ENCODE results near the gene SMIM1.

Gene SMIM1

DNA sequence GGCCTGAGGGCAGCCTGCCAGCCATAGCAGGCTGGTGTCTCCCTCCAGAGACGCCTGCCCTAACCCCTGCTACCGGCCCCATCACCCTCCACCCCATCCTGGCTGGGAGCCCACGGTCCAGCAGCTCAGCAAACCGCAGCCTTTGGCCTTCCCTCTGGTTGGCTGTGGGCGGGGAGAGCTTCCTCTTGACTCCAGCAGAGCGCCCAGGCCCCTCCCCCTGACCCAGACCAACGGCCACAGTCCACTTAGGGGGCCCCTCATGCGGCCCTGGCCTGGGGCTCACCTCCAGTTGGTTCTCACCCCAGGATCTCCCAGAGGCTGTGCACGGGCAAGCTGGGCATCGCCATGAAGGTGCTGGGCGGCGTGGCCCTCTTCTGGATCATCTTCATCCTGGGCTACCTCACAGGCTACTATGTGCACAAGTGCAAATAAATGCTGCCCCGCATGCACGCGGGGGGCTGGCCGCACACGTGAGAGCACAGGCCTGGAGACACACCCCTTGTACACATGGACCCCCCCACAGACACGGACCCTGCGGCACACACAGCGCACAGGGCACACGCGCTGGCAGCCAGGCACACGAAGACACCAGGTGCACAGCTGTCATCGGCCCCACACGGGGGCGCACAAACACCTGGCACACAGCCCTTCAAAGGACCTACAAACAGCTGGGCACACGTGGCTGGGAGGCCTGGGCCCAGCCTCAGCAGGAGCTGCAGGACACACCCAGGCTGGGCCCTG is 3.1 kb downstream of the SMIM1 start:
- DNase-seq (ENCODE audit: extremely low read depth in 1 of 2, low read depth in 1 of 2), result peak in 1 of 2 donors; percentile 25

DNA sequence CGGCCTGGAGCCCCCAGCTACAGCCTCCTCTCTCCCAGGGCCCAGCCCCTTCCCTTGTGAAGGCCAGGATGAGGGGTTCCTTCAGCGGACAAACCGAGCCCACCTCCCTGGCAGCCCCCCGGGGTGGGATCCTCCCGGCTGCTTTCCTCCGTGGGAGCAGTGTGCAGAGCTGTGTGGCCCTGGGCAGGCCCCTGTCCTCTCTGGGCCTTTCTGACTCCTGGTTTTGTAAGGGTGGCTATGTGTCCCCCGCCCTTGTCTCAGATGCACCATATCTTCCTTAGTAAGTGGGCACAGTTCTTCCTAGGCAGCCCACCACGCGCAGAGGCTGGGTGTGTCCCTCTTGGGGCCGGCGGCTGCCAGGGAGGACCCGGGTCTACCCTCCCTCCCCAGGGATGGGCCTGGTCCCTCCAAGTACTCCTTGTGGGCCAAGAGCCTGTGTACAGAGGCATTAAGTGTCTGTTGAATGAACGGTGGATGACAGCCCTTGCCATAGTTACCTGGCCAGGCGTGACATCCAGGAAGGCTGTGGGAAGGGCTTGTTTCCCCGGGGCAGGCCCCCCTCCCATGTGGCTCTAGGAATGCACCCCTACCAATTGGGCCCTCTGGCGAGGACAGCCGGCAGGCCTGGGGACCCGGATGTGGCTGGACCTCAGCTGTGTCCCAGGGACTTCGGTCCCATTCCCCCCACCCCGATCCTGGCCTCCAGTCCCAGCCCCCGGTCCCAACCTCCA is 3.8 kb downstream of the SMIM1 start:
- DNase-seq (ENCODE audit: extremely low read depth in 1 of 2, low read depth in 1 of 2), result no peak

DNA sequence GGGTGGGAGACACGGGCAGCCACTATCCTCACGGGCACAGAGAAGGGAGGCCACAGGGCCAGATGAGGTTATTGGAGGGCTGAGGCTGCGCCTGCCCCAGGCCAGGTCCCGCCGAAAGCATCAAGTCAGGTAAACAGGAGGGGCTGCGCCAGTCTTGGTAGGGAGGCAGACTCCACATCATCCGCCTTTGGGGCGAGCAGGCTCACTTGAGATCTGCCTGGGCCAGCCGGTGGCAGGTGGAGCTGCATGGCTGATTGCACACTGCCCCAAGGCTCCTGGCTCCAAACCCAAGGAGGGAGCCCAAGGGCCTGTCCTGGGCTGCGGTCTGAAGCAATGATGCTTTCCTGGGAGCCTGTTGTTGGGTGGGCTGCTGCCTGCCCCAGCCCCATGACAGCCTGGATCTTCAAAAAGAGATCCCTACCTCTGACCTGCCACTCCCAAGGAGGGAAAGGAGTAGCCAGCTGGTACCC is 4.6 kb downstream of the SMIM1 start:
- no peak for DNase-seq (ENCODE audit: extremely low read depth in 1 of 2, low read depth in 1 of 2)

DNA sequence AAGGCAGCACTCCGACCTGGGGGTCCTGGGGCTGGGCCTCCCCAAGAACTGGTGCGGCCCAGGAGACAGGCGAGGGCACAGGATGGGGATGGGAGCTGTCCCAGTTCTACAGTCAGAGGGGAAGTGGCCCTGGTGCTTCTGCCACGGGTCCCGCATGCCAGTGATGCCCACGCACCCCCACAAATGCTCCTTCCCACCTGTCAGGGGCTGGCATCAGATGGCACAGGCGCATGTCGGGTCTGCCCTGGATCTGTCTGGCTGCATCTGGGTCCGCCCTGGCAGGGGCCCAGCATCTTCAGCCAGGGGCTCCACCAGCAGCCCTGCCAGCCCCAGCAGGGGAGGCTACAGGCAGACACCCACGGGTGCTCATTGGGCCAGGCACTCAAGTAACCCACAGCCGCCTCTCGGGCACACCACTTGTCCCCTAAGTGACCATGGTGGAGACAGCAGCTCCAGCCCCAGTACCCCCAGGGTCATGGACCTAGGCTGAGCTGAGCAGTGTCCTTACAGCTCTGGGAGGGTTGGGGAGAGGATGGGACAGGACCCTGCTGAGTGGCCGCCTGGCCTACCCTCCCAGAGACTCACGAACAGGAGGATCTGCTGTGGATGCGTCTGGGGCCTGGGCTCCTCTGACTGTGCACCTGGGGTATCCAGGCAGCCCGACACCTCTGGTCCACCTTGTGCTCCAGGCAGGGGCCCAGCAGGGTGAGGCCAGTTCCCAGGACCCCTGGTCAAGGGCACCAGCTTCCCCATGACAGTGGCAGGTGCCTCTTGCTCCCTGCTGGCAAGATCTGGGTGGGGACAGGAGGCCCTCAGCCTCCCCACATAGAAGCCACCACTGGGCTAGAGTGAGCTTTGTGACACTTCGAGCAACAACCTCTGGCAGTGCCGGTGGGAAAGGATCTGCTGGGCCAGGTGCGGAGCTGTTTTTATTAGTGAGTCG is 5.4 kb downstream of the SMIM1 start:
- no peak for DNase-seq (ENCODE audit: extremely low read depth in 1 of 2, low read depth in 1 of 2)

DNA sequence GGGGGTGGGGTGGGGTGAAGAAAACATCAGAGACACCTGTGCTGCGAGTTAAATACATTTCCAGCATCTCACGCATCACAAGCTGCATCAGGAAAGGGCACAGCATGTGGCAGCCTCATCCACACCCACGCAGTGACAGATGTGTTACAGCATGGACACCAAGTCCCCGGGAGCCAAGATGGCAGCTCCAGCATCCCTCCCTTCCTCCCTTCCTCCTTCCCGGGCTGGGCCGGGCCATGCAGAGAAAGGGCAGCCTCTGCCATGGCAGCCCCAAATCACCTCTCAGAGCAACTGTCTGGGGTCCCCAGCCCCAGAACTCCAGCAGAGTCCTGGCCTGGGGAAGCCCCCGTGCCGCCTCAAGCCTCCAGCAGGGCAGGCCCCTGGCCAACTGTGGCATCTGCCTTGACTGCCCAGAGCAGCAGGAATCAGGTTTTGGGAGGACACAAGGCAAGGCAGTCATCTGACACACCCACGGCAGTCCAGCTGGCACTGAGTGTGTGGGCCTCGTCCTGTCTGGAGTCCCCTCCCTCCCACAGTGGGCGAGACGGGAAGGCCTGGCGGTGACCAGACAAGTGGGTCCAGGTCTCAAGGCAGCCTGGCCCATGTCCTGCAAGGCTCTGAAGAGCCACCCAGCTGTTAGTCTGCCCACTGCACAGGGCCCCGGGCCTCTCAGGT is 6.2 kb downstream of the SMIM1 start:
- DNase-seq (ENCODE audit: extremely low read depth in 1 of 2, low read depth in 1 of 2), result no peak

DNA sequence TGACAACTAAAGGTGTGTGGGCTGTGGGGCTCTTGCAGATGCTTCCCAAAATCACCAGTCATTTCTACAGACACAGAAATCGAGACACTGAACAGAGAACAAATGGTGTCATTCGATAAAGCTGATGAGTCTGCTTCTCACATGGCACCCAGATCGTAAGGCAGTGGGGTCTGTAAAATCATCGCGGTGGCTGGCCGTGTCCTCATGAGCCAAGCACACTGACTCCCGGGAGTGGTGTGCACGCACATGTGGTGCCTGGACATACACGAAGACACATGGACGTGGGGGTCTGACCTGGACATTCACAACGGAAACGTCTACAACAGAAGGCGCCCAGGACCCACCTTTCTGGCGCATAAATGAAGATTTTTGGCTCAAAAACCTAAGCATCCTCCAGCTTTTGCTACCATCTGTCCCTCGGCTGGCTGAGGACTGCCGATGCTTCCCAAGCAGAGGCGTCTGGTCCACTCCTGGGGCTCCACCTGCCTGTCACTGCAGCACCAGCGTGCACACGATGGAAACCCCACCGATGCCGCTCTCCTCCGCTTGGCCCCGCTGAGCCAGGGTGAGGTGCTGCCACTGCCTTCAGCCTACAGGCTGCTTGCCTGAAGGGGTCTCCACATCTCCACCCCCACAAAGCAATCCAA is 6.8 kb downstream of the SMIM1 start:
- no peak for DNase-seq (ENCODE audit: extremely low read depth in 1 of 2, low read depth in 1 of 2)

DNA sequence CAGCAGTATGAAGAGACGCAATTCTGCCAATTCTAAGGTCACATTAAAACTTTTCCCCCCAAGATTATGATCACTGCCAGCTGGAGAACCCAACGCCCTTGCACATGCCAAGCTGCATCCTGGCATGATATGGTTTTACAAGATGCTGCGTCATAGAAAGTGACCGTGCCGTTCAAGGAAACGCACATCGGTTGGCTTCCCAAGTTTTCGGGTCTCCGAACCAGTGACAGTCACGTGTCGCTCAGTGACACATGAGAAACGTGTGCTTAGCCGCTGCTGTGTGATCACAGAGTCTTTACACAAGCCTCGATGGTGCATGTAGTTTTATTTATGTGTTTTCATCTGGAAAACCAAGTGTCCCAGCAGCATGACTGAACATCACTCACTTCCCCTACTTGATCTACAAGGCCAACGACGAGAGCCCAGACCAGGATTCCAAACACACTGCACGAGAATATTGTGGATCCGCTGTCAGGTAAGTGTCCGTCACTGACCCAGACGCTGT is 7.4 kb downstream of the SMIM1 start:
- DNase-seq (ENCODE audit: extremely low read depth in 1 of 2, low read depth in 1 of 2), result no peak

DNA sequence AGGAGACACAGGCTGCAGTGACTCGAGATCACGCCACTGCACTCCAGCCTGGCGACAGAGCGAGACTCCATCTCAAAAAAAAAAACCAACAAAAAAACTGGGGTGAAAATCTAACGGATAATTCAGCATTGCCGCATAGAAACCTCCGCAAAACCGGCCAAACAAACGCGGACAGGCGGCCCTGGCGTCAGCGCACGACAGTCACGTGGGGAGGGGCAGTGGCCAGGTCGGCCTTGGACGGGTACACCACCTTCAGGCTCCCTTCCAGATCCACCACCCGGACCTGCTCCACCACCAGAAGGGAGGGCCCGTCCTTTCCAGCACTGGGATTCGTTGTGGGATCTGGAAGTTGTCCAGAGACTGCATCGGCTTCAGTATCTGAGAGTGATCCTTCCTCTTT is 8.4 kb downstream of the SMIM1 start:
- DNase-seq (ENCODE audit: extremely low read depth in 1 of 2, low read depth in 1 of 2), result no peak

DNA sequence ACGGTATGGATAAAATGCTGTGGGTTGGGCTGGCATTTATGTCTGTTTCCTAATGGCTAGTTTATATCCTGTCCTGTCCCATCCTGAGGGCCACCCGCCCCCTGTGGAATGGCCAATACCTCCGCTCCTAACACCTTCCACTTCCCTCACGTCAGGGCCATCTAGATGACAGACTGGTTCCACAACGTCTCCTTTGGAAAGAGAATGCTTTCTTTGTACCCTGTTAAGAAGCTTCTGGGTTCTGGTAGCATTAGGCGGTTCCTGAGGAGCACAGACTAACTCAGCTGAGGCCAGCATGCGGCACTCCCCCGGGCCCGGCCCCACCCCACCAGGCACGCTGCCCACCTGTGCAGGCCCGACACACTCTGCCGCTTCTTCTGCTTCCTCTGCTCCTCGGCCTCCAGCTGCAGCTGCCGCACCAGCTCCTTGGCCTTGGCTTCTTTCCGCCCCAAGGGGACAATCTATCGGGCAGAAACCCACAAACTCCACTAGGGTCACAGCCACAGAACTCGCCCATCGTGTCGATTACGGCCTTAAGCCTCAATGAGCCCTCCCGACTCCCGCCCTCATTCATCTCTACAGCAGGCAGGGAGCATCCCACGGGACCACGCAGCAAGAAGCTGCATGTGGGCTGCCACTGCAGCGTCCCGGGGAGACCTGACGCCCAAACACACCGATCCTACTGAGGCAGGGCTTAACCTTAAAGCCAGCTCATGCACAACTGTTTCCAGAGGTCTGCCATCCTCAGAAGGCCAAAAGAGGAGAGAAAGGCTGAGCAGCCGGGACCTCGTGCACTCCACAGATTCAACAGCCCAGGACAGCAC is 11.3 kb downstream of the SMIM1 start:
- no peak for DNase-seq (ENCODE audit: extremely low read depth in 1 of 2, low read depth in 1 of 2)

DNA sequence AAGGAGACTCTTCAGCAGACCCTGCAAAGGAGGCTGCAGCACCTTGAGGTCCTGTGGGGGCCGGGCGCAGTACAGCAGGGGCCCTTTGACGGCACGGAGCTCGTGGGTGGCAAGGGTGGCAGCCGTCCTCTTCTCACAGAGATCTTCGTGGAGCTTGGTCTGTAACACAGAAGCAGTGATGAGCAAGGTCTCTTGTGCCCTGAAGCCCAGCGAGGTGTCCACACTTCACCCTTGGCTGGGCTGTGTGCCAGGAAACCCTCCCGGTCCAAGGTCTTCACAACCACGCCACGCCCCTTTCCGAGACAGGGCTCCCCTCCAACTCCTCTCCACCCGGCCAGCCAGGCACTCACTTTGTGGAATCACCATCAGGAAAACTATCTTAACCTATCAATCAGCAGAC is 12.5 kb downstream of the SMIM1 start:
- no peak for DNase-seq (ENCODE audit: extremely low read depth in 1 of 2, low read depth in 1 of 2)

DNA sequence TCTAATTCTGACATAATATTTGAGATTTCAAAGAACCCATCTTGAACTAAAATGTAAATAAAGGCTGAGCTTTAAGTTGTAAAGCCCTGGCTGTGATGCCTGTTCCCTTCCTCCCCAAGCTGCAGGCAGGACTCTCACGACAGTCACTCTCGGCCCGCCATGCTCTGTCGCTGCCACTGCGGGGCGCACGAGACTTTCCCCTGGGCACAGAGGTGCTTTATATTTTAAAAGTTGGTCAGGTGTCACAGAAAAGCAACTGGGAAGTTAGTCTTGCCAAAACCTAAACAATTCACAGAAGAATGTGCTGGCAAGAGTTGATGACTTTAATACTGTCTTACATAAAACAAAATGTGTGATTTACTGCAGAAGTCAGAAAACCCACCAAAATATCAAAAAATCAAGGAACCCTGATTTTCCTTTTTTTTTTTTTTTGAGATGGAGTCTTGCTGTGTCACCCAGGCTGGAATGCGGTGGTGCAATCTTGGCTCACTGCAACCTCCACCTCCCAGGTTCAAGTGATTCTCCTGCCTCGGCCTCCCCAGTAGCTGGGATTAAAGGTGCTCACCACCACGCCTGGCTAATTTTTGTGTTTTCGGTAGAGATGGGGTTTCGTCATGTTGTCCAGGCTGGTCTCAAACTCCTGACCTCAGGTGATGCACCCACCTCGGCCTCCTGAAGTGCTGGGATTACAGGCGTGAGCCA is 13.1 kb downstream of the SMIM1 start:
- DNase-seq (ENCODE audit: extremely low read depth in 1 of 2, low read depth in 1 of 2), result no peak

DNA sequence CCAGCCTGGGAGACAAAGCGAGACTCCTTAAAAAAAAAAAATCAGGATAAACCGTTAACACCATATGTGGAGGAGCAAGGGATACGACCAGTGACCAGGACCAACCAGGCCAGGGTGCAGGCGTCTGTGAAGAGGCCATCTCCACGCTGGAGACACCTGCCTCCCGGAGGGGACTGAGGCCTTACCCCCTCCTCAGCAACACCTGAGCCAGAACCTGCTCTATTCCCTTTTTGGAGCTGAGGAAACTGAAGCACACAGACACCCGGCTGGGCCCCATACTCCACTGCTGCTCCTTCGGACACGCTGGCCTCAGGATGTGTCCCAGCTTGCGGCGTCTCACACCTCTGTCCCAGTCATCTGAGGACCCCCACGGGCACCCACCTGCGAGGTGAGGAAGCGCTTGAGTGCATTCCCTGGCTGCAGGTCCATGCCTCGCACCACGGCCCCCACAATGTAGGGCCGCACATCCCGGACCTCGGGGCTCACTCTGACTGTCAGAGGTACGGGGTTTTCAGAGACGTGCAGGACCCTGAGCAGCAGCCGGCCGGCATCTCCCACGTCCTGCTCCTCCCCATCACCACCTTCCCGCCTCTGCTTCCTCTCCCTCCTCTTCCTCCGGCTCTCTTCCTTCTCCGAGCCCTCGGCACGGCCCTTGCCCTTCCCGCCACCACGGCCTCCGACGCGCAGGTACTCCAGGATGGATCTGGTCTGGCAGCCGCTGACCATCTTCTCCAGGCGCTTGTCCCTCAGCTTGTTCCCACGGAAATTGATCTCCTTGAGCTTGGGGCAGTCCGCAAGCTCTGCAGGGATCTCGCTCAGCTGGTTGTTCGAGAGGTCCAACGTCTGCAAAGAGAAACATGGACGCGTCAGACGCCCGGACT is 14.2 kb downstream of the SMIM1 start:
- DNase-seq (ENCODE audit: extremely low read depth in 1 of 2, low read depth in 1 of 2), result no peak

DNA sequence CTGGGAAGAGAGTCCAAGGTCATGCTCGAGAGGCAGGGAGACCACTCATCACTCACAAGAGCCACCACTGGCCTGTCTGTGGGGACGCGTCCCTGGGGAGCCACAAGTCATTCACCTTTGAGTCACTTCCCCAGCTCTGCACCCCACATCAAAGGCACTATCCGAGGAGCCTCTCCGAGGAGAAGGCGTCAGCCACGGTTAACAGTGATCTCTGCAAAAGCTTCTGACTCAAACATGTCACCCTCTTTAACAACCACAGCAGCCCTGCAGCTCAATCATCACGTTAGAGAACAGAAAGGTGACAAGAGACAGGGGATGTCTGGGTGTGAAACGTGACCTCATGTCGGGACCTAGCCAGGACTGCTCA is 14.8 kb downstream of the SMIM1 start:
- no peak for DNase-seq (ENCODE audit: extremely low read depth in 1 of 2, low read depth in 1 of 2)

DNA sequence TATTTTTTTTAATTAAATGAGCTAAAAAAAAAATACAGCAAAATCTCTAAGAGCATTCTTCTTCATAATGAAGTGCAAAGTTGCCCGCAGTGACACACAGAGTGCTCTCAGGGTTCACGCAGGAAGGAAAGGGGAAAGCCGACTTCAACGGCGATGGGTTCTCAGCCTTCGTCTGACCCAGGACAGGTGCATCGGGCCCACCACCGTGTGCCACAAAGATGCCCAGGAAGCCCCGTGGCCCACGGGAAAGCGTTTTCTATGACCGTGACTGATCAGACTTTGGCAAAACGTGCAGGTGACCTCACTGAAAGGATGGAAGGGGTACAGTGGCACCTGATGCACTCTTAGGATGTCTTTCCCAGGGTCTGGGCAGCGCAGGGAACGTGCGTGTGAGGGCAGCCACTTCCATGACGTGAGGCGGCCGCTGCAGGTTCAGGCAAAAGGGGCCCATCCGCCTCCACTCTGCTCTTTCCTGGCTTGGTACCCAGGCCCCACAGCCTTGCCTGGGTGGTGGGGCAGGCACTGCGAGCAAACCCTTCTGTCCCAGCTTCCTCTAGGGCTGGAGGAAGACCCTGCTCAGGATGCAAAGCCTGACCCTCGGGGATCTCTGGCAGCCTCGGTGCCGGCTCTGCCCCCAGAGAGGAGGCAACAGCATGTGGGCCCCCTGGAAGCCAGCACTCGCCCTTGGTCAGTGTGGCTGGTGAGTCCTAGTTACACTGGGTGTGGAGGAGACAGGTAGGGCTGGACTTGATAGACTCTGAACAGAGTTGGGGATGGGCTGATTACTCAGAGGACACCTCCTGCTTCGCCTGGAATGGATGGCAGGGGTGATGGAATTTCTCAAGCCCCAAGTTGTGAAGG is 15.4 kb downstream of the SMIM1 start:
- no peak for DNase-seq (ENCODE audit: extremely low read depth in 1 of 2, low read depth in 1 of 2)

DNA sequence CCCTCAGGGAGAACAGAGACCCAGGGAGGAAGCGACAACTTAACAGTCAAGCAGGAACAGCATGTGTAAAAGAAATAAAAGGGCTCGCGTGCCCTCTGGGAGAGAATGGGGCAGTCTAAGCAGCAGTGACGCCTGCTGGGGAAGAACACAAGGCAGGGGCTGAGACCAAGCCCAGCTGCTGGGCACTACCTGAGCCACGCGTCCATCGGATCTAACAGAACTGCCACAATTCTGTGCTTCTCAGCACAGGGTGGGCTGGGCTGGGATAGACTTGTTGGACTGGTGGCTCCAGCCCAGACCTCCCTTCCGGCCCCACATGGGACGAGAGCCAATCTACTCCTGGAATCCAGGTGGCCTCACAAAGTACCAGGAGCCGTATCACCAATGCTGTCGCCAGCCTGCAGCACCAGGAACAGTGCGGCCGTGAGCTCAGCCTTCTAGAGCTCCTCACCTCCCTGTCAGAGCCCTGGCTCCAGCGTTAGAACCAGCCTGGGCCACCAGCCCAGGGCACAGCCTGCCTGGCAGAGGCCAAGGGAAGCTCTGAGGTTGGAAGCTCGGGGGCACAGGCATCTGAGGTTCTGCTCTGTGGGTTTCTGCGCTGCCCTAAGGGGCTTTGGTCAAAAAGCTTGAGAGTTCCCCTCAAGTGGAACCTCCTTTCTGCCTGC is 16.3 kb downstream of the SMIM1 start:
- DNase-seq (ENCODE audit: extremely low read depth in 1 of 2, low read depth in 1 of 2), result no peak

Measured in activated CD8-positive, alpha-beta memory T cell treated with anti-CD3 and anti-CD28 coated beads for 1 hour (primary cell).